Neural progenitor cell (in vitro differentiated cells): ENCODE data around the gene MMEL1. TPM values are rescaled to one million over a fixed set of nuclear protein-coding genes. Genes with fewer than 3 reads are reported as not detected.

ENCODE experiments used
- DNase-seq: peaks from one replicate; pipeline ENCODE4 v3.0.0-alpha.2; 2016; ENCODE audit warnings: low spot score
- H2AFZ ChIP-seq: fragments of 200-600 bp; sonication (generic); replicated peaks from 2 replicates; pipeline ENCODE4 v1.6.1; 2016; ENCODE audit warnings: antibody characterized with exemption
- H3F3A ChIP-seq: fragments of 200-600 bp; sonication (generic); 2 replicates; pipeline ENCODE4 v1.6.1; 2016; ENCODE audit warnings: antibody characterized with exemption, low read depth
- H3K27ac ChIP-seq: fragments of 200-600 bp; sonication (generic); 2 replicates; pipeline ENCODE4 v1.5.1; 2016; ENCODE audit warnings: mild to moderate bottlenecking
- H3K27me3 ChIP-seq: fragments of 200-600 bp; sonication (generic); 2 replicates; pipeline ENCODE4 v1.6.1; 2016; ENCODE audit warnings: mild to moderate bottlenecking, moderate library complexity
- H3K36me3 ChIP-seq: fragments of 200-600 bp; sonication (generic); 2 replicates; pipeline ENCODE4 v1.5.1; 2016
- H3K4me1 ChIP-seq: fragments of 200-600 bp; sonication (generic); 2 replicates; pipeline ENCODE4 v1.6.1; 2016; ENCODE audit warnings: mixed run types
- H3K4me2 ChIP-seq: fragments of 200-600 bp; sonication (generic); 2 replicates; pipeline ENCODE4 v1.6.1; 2016
- H3K4me3 ChIP-seq: fragments of 200-600 bp; sonication (generic); 2 replicates; pipeline ENCODE4 v1.5.1; 2016
- H3K79me2 ChIP-seq: fragments of 200-600 bp; sonication (generic); 2 replicates; pipeline ENCODE4 v1.6.1; 2016; ENCODE audit warnings: low read depth
- H3K9ac ChIP-seq: fragments of 200-600 bp; sonication (generic); 2 replicates; pipeline ENCODE4 v1.6.1; 2016
- H3K9me3 ChIP-seq: fragments of 200-600 bp; sonication (generic); 2 replicates; pipeline ENCODE4 v1.5.1; 2016; ENCODE audit warnings: low read depth
- H4K20me1 ChIP-seq: fragments of 200-600 bp; sonication (generic); 2 replicates; pipeline ENCODE4 v1.6.1; 2016; ENCODE audit warnings: low read depth
- H3K27ac Mint-ChIP-seq: 3 replicates; pipeline ENCODE4 v1.8.0; 2021; ENCODE audit warnings: mixed read lengths
- H3K27me3 Mint-ChIP-seq: 2 replicates; pipeline ENCODE4 v1.8.0; 2022; ENCODE audit warnings: low read depth, mild to moderate bottlenecking, inconsistent platforms, moderate library complexity, mixed read lengths; ENCODE audit not compliant: insufficient read depth
- H3K36me3 Mint-ChIP-seq: 3 replicates; pipeline ENCODE4 v1.8.0; 2021; ENCODE audit warnings: mixed read lengths
- H3K4me1 Mint-ChIP-seq: 3 replicates; pipeline ENCODE4 v1.8.0; 2021; ENCODE audit warnings: mixed read lengths
- H3K4me3 Mint-ChIP-seq: 3 replicates; pipeline ENCODE4 v1.8.0; 2021; ENCODE audit warnings: mild to moderate bottlenecking, moderate library complexity, mixed read lengths
- H3K9me3 Mint-ChIP-seq: 3 replicates; pipeline ENCODE4 v1.8.0; 2020; ENCODE audit warnings: mixed read lengths
- EZH2 ChIP-seq: fragments of 200-600 bp; sonication (generic); IDR thresholded peaks from 2 replicates; pipeline ENCODE4 v1.6.1; 2017; ENCODE audit warnings: antibody characterized with exemption, mild to moderate bottlenecking, moderate library complexity
- EZH2phosphoT487 ChIP-seq: fragments of 200-600 bp; sonication (generic); IDR thresholded peaks from 2 replicates; pipeline ENCODE4 v1.6.1; 2017; ENCODE audit warnings: antibody characterized with exemption
- total RNA-seq: library from RNA; depleted of rRNA; stranded (reverse); fragments of >200 nt; gene quantifications from 2 replicates; pipeline ENCODE4 v1.2.3, GENCODE V29; 2015; ENCODE audit warnings: low replicate concordance
- TF ChIP-seq, protein P1 (sequence below): fragments of 200-600 bp; sonication (generic); IDR thresholded peaks from 2 replicates; pipeline ENCODE4 v1.5.1; 2017; ENCODE audit warnings: antibody characterized with exemption, mild to moderate bottlenecking

The MMEL1 gene
- total RNA-seq, 1 donor from 2014 or later = 0.19 TPM

GRCh38 chr1:2575801-2576663, 56.8 kb downstream of the MMEL1 start:
- Histone ChIP-seq H2AFZ (no peak overlapping the region), H3K36me3 (no peaks in the 10 kb centered on the region), H3K4me2 (no peak overlapping the region), H3F3A (no peaks in the 10 kb centered on the region), H3K9me3 (no peaks in the 10 kb centered on the region), H3K27me3 (no peaks in the 10 kb centered on the region), H4K20me1 (no peaks in the 10 kb centered on the region), H3K4me1 (no peaks in the 10 kb centered on the region), H3K27ac (no peak overlapping the region), H3K4me3 (no peak overlapping the region), H3K9ac (no peak overlapping the region), H3K79me2 (no peaks in the 10 kb centered on the region)
- TF ChIP-seq EZH2phosphoT487 = no peak
- TF ChIP-seq, protein P1, sequence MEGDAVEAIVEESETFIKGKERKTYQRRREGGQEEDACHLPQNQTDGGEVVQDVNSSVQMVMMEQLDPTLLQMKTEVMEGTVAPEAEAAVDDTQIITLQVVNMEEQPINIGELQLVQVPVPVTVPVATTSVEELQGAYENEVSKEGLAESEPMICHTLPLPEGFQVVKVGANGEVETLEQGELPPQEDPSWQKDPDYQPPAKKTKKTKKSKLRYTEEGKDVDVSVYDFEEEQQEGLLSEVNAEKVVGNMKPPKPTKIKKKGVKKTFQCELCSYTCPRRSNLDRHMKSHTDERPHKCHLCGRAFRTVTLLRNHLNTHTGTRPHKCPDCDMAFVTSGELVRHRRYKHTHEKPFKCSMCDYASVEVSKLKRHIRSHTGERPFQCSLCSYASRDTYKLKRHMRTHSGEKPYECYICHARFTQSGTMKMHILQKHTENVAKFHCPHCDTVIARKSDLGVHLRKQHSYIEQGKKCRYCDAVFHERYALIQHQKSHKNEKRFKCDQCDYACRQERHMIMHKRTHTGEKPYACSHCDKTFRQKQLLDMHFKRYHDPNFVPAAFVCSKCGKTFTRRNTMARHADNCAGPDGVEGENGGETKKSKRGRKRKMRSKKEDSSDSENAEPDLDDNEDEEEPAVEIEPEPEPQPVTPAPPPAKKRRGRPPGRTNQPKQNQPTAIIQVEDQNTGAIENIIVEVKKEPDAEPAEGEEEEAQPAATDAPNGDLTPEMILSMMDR = no peak
- no peak for TF ChIP-seq EZH2
- Mint-ChIP-seq H3K4me3 (no peak overlapping the region), H3K27me3 (peaks cover 8% of the 10 kb centered on the region), H3K9me3 (peaks cover 14% of the 10 kb centered on the region), H3K27ac (peak overlapping the region; percentile 60), H3K36me3 (no peaks in the 10 kb centered on the region), H3K4me1 (peaks cover 22% of the 10 kb centered on the region)
- DNase-seq = no peak

GRCh38 chr1:2574350-2574749, 58.5 kb downstream of the MMEL1 start:
- Mint-ChIP-seq H3K4me1 (peaks cover 20% of the 10 kb centered on the region), H3K27ac (no peak overlapping the region)

DNA sequence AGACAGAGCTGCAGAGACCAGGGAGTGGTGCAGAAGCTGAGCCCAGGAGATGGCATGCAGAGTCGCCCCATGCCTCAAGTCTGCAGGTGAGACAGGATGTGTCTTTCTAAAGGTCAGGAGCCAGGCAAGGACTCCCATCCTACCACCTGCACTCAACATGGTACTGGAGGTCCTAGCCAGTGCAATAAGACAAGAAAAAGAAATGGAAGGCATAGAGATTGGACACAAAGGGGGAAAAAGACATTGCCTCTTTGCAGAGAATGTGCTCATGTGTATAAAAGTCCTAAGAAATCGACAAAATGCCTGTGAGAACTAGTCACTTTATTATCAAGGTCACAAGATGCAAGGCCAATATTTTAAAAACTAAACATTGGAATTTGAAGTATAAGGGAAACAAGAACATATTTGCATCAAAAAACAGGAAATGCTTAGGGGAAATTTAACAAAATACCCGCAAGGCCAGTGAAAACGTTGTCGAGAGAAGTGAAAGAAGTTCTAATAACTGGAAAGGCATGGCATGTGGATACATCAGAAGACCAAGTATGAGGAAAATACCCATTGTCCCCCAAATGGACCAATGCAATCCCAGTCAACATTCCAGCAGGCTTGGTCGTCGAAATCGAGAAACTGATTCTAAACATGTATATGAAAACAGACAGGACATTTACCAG, 59.4 kb downstream of the MMEL1 start:
- Mint-ChIP-seq H3K36me3 (no peaks in the 10 kb centered on the region), H3K4me1 (peaks cover 14% of the 10 kb centered on the region), H3K9me3 (peaks cover 14% of the 10 kb centered on the region), H3K27ac (no peak overlapping the region), H3K4me3 (no peak overlapping the region), H3K27me3 (peaks cover 10% of the 10 kb centered on the region)
- H2AFZ ChIP-seq = no peak overlapping the region
- no peak overlapping the region for H3K27ac ChIP-seq
- no peaks in the 10 kb centered on the region for H3K4me1 ChIP-seq
- TF ChIP-seq EZH2 = no peak
- TF ChIP-seq EZH2phosphoT487 = no peak
- TF ChIP-seq, protein P1 = no peak
- no peaks in the 10 kb centered on the region for H3K27me3 ChIP-seq
- H3K4me3 ChIP-seq = no peak overlapping the region
- H3F3A ChIP-seq = no peaks in the 10 kb centered on the region
- no peaks in the 10 kb centered on the region for H3K9me3 ChIP-seq
- no peaks in the 10 kb centered on the region for H3K36me3 ChIP-seq
- no peak for DNase-seq
- no peaks in the 10 kb centered on the region for H4K20me1 ChIP-seq
- H3K4me2 ChIP-seq = no peak overlapping the region
- H3K79me2 ChIP-seq = no peaks in the 10 kb centered on the region
- H3K9ac ChIP-seq = no peak overlapping the region

More at GRCh38 chr1:2574350-2574749, 58.5 kb downstream of the MMEL1 start:
- Histone ChIP-seq H4K20me1 (no peaks in the 10 kb centered on the region), H3K27me3 (no peaks in the 10 kb centered on the region), H3K79me2 (no peaks in the 10 kb centered on the region), H3F3A (no peaks in the 10 kb centered on the region), H3K9ac (no peak overlapping the region), H3K9me3 (no peaks in the 10 kb centered on the region), H3K27ac (no peak overlapping the region), H2AFZ (no peak overlapping the region), H3K4me1 (no peaks in the 10 kb centered on the region), H3K4me2 (no peak overlapping the region), H3K36me3 (no peaks in the 10 kb centered on the region), H3K4me3 (no peak overlapping the region)
- peaks cover 14% of the 10 kb centered on the region for H3K9me3 Mint-ChIP-seq
- no peak for TF ChIP-seq EZH2
- TF ChIP-seq, protein P1 = no peak
- no peak for TF ChIP-seq EZH2phosphoT487
- no peak for DNase-seq
- peaks cover 10% of the 10 kb centered on the region for H3K27me3 Mint-ChIP-seq
- H3K36me3 Mint-ChIP-seq = no peaks in the 10 kb centered on the region
- no peak overlapping the region for H3K4me3 Mint-ChIP-seq
